Measurements from ENCODE around the gene SHROOM2. TPM values are rescaled to one million over a fixed set of nuclear protein-coding genes. Genes with fewer than 3 reads are reported as not detected.

The SHROOM2 gene
- total RNA-seq, 2 donors from 2014 or later = 0.29 TPM; not detected in 1

- peaks cover 29% of the 10 kb centered on the region for H3K4me1 Mint-ChIP-seq (ENCODE audit: low read depth)
- no peak for ATAC-seq (replicated peaks in 1 of 2)
- H3K9me3 Mint-ChIP-seq = no peaks in the 10 kb centered on the region
- peaks cover 0 to 2% of the 10 kb centered on the region in 2 donors for H3K36me3 Mint-ChIP-seq (ENCODE audit: insufficient read depth in 2 of 2)
- DNase-seq = no peak
- peaks cover 17% of the 10 kb centered on the region for H3K27me3 Mint-ChIP-seq (ENCODE audit: low read depth)
- H3K27ac Mint-ChIP-seq = no peak overlapping the region
- H3K4me3 Mint-ChIP-seq = no peak overlapping the region
Measured at GRCh38 chrX:9940421-9940820, 154.2 kb downstream of the SHROOM2 start.

- peaks cover 29% of the 10 kb centered on the region for H3K4me1 Mint-ChIP-seq (ENCODE audit: low read depth)
- peaks cover 19% of the 10 kb centered on the region for H3K27me3 Mint-ChIP-seq (ENCODE audit: low read depth)
- peak overlapping the region; percentile 86 for H3K27ac Mint-ChIP-seq
- peak; percentile 91 to 94 for ATAC-seq (replicated peaks in 1 of 2)
- no peaks in the 10 kb centered on the region for H3K9me3 Mint-ChIP-seq
- H3K36me3 Mint-ChIP-seq (ENCODE audit: insufficient read depth in 2 of 2) = peaks cover 0 to 2% of the 10 kb centered on the region in 2 donors
- peak overlapping the region; percentile 39 to 67 for H3K4me3 Mint-ChIP-seq
- DNase-seq = peak; percentile 75 to 81
Measured at GRCh38 chrX:9942086-9942485, 155.9 kb downstream of the SHROOM2 start.

GRCh38 chrX:9943420-9943819 lies 157.2 kb downstream of the SHROOM2 start:
- ATAC-seq (replicated peaks in 1 of 2) (peak in 1 of 2 donors; percentile 64), DNase-seq (peak in 1 of 2 donors; percentile 27)
- no peak overlapping the region for H3K4me3 Mint-ChIP-seq
- peaks cover 29% of the 10 kb centered on the region for H3K27me3 Mint-ChIP-seq (ENCODE audit: low read depth)
- H3K27ac Mint-ChIP-seq = no peak overlapping the region
- peaks cover 0 to 2% of the 10 kb centered on the region in 2 donors for H3K36me3 Mint-ChIP-seq (ENCODE audit: insufficient read depth in 2 of 2)
- H3K4me1 Mint-ChIP-seq (ENCODE audit: low read depth) = peaks cover 29% of the 10 kb centered on the region
- no peaks in the 10 kb centered on the region for H3K9me3 Mint-ChIP-seq

GRCh38 chrX:9947131-9947794 lies 161.0 kb downstream of the SHROOM2 start:
- peaks cover 0 to 3% of the 10 kb centered on the region in 2 donors for H3K36me3 Mint-ChIP-seq (ENCODE audit: insufficient read depth in 2 of 2)
- peaks cover 6% of the 10 kb centered on the region for H3K4me1 Mint-ChIP-seq (ENCODE audit: low read depth)
- H3K27ac Mint-ChIP-seq = no peak overlapping the region
- ATAC-seq (replicated peaks in 1 of 2) = no peak
- DNase-seq = no peak
- H3K9me3 Mint-ChIP-seq = no peaks in the 10 kb centered on the region
- no peak overlapping the region for H3K4me3 Mint-ChIP-seq
- peaks cover 44% of the 10 kb centered on the region for H3K27me3 Mint-ChIP-seq (ENCODE audit: low read depth)

- peaks cover under 1 to 4% of the 10 kb centered on the region in 2 donors for H3K36me3 Mint-ChIP-seq (ENCODE audit: insufficient read depth in 2 of 2)
- H3K27me3 Mint-ChIP-seq (ENCODE audit: low read depth) = peaks cover 48% of the 10 kb centered on the region
- H3K9me3 Mint-ChIP-seq = no peaks in the 10 kb centered on the region
- H3K4me3 Mint-ChIP-seq = no peak overlapping the region
- no peaks in the 10 kb centered on the region for H3K4me1 Mint-ChIP-seq (ENCODE audit: low read depth)
- H3K27ac Mint-ChIP-seq = no peak overlapping the region
- ATAC-seq (replicated peaks in 1 of 2) = no peak
- DNase-seq = no peak
Measured at GRCh38 chrX:9948406-9948805, 162.2 kb downstream of the SHROOM2 start.

- peaks cover 2 to 4% of the 10 kb centered on the region in 2 donors for H3K36me3 Mint-ChIP-seq (ENCODE audit: insufficient read depth in 2 of 2)
- no peak overlapping the region for H3K27ac Mint-ChIP-seq
- no peak for DNase-seq
- H3K4me1 Mint-ChIP-seq (ENCODE audit: low read depth) = no peaks in the 10 kb centered on the region
- H3K27me3 Mint-ChIP-seq (ENCODE audit: low read depth) = peaks cover 44% of the 10 kb centered on the region
- no peaks in the 10 kb centered on the region for H3K9me3 Mint-ChIP-seq
- no peak for ATAC-seq (replicated peaks in 1 of 2)
- H3K4me3 Mint-ChIP-seq = no peak overlapping the region
Measured at GRCh38 chrX:9952300-9952699, 166.1 kb downstream of the SHROOM2 start.

GRCh38 chrX:9953396-9953795 lies 167.2 kb downstream of the SHROOM2 start:
- Mint-ChIP-seq H3K4me1 (ENCODE audit: low read depth) (no peaks in the 10 kb centered on the region), H3K27me3 (ENCODE audit: low read depth) (peaks cover 44% of the 10 kb centered on the region), H3K36me3 (ENCODE audit: insufficient read depth in 2 of 2) (peaks cover 2 to 4% of the 10 kb centered on the region in 2 donors), H3K27ac (no peak overlapping the region), H3K9me3 (no peaks in the 10 kb centered on the region), H3K4me3 (no peak overlapping the region)
- ATAC-seq (replicated peaks in 1 of 2) = no peak
- no peak for DNase-seq

GRCh38 chrX:9955506-9955905 lies 169.3 kb downstream of the SHROOM2 start:
- no peak for ATAC-seq (replicated peaks in 1 of 2)
- H3K27me3 Mint-ChIP-seq (ENCODE audit: low read depth) = peaks cover 45% of the 10 kb centered on the region

GRCh38 chrX:9957743-9958142 lies 171.5 kb downstream of the SHROOM2 start:
- Mint-ChIP-seq H3K27ac (no peak overlapping the region), H3K36me3 (ENCODE audit: insufficient read depth in 2 of 2) (peaks cover 0 to 2% of the 10 kb centered on the region in 2 donors), H3K9me3 (no peaks in the 10 kb centered on the region), H3K27me3 (ENCODE audit: low read depth) (peaks cover 29% of the 10 kb centered on the region), H3K4me1 (ENCODE audit: low read depth) (no peaks in the 10 kb centered on the region), H3K4me3 (no peak overlapping the region)
- no peak for DNase-seq
- ATAC-seq (replicated peaks in 1 of 2) = no peak

More at GRCh38 chrX:9955506-9955905, 169.3 kb downstream of the SHROOM2 start:
- H3K27ac Mint-ChIP-seq = no peak overlapping the region
- no peaks in the 10 kb centered on the region for H3K9me3 Mint-ChIP-seq
- no peak for DNase-seq
- no peak overlapping the region for H3K4me3 Mint-ChIP-seq
- peaks cover 2 to 4% of the 10 kb centered on the region in 2 donors for H3K36me3 Mint-ChIP-seq (ENCODE audit: insufficient read depth in 2 of 2)
- no peaks in the 10 kb centered on the region for H3K4me1 Mint-ChIP-seq (ENCODE audit: low read depth)

- no peak for ATAC-seq (replicated peaks in 1 of 2)
- no peak for DNase-seq
- H3K27me3 Mint-ChIP-seq (ENCODE audit: low read depth) = peaks cover 29% of the 10 kb centered on the region
- no peak overlapping the region for H3K27ac Mint-ChIP-seq
- H3K9me3 Mint-ChIP-seq = no peaks in the 10 kb centered on the region
- H3K4me1 Mint-ChIP-seq (ENCODE audit: low read depth) = no peaks in the 10 kb centered on the region
- no peak overlapping the region for H3K4me3 Mint-ChIP-seq
- H3K36me3 Mint-ChIP-seq (ENCODE audit: insufficient read depth in 2 of 2) = peaks cover 0 to 2% of the 10 kb centered on the region in 2 donors
Measured at GRCh38 chrX:9958183-9958582, 172.0 kb downstream of the SHROOM2 start.

- no peak overlapping the region for H3K27ac Mint-ChIP-seq
- H3K4me1 Mint-ChIP-seq (ENCODE audit: low read depth) = no peaks in the 10 kb centered on the region
- no peak overlapping the region for H3K4me3 Mint-ChIP-seq
- ATAC-seq (replicated peaks in 1 of 2) = peak in 1 of 2 donors; percentile 21
- peaks cover 0 to 2% of the 10 kb centered on the region in 2 donors for H3K9me3 Mint-ChIP-seq
- H3K27me3 Mint-ChIP-seq (ENCODE audit: low read depth) = peaks cover 40% of the 10 kb centered on the region
- no peak for DNase-seq
- no peaks in the 10 kb centered on the region for H3K36me3 Mint-ChIP-seq (ENCODE audit: insufficient read depth in 2 of 2)
Measured at GRCh38 chrX:9961750-9962149, 175.5 kb downstream of the SHROOM2 start.

- DNase-seq = no peak
- no peaks in the 10 kb centered on the region for H3K4me1 Mint-ChIP-seq (ENCODE audit: low read depth)
- H3K9me3 Mint-ChIP-seq = peaks cover 0 to 2% of the 10 kb centered on the region in 2 donors
- ATAC-seq (replicated peaks in 1 of 2) = no peak
- no peak within 1 kb of the TSS for H3K4me3 Mint-ChIP-seq
- H3K36me3 Mint-ChIP-seq (ENCODE audit: insufficient read depth in 2 of 2) = no peaks in the 10 kb centered on the region
- no peak within 1 kb of the TSS for H3K27ac Mint-ChIP-seq
- H3K27me3 Mint-ChIP-seq (ENCODE audit: low read depth) = peaks cover 10% of the 10 kb centered on the region
Measured at GRCh38 chrX:9966775-9967408, 180.7 kb downstream of the SHROOM2 start, which contains the start of gene CLDN34. TSS of gene CLDN34 (plus strand) at chrX:9967358. CDS start at chrX:9967358, 0 bp downstream.

- H3K27ac Mint-ChIP-seq = no peak overlapping the region
- no peaks in the 10 kb centered on the region for H3K4me1 Mint-ChIP-seq (ENCODE audit: low read depth)
- H3K4me3 Mint-ChIP-seq = no peak overlapping the region
- ATAC-seq (replicated peaks in 1 of 2) (no peak), DNase-seq (no peak)
- H3K9me3 Mint-ChIP-seq = no peaks in the 10 kb centered on the region
- H3K27me3 Mint-ChIP-seq (ENCODE audit: low read depth) = peaks cover 9% of the 10 kb centered on the region
- no peaks in the 10 kb centered on the region for H3K36me3 Mint-ChIP-seq (ENCODE audit: insufficient read depth in 2 of 2)
Measured at GRCh38 chrX:9977635-9978034, 191.4 kb downstream of the SHROOM2 start.

Measured in activated T-cell treated with anti-CD3 and anti-CD28 coated beads, Interleukin-2, amount 50 U/mL, for 72 hours (primary cell).